NCI-H1105 treated with DMSO at 0.1 percent for 48 hours (cell line): Measurements from ENCODE around the gene TMEM198.

Experiments
- DNase-seq: peaks from one replicate; lab custom pipeline; 2025; lab: John Stamatoyannopoulos, UW

Gene TMEM198

GRCh38 chr2:219562049-219563020 lies 18.5 kb downstream of the TMEM198 start:
- no peak for DNase-seq

DNA sequence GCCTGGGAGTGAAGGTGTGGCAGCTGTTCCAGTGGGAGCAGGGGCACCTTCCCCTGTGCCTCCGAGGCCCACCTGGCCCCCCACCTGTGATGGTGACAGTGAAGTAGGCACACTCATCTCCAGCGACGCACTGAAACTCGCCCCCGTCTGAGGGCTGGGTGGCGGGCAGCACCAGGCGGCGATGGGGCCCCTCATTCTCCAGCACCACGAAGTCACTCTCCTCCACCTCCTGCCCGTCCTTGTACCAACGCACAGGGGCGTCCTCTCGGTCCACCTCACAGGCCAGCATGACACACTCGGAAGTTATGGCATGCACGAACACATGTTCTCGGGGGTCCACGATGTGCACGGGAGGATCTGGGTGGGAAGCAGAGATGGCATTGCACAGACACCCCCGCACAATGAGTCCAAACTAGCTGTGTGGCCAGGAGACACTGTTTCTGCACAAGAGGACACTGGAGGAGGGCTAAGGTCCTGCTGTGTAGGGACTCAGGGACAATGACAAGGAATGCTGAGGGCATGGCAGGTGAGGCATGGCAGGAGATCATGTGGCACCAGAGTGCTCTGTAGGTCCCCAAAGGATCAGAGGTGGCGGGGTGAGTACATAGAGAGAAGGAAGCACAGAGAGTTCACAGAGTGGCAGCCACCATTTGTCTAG lies 19.6 kb downstream of the TMEM198 start:
- no peak for DNase-seq

GRCh38 chr2:219565130-219566080 lies 21.6 kb downstream of the TMEM198 start:
- no peak for DNase-seq

GRCh38 chr2:219566640-219567039 lies 22.8 kb downstream of the TMEM198 start:
- DNase-seq, result no peak

- DNase-seq, result no peak
Observed at GRCh38 chr2:219567131-219567530, 23.3 kb downstream of the TMEM198 start.

DNA sequence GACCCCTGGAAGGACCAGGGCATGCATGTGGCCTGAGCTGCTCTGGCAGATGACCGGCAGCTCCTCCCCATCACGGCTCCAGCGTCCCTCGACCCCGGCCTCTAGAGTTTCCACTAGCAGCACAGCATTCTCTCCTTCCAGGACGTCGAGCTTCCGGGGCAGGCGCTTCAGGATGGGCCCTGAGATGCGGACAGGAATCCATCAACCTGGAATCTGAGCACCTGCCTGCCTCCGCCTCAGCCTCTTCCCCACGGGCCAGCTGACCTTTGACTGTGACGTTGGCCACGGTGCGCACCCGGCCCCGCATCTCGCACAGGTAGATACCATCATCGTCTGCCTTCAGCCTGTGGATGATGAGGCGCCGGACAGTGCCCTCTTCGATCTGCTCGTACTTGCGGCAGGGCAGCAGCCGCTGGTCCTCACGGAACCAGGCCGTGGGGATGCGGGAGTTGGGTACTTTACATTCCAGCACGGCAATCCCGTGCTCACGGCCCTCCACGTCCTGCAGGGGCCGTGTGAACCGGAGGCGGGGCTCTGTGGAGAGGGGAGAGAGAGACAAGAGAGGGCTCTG lies 24.0 kb downstream of the TMEM198 start:
- no peak for DNase-seq

- DNase-seq, result no peak
Observed at GRCh38 chr2:219569041-219569440, 25.2 kb downstream of the TMEM198 start.

GRCh38 chr2:219569635-219570034 lies 25.8 kb downstream of the TMEM198 start:
- no peak for DNase-seq

GRCh38 chr2:219570194-219570923 lies 26.5 kb downstream of the TMEM198 start:
- peak; percentile 10 for DNase-seq

DNA sequence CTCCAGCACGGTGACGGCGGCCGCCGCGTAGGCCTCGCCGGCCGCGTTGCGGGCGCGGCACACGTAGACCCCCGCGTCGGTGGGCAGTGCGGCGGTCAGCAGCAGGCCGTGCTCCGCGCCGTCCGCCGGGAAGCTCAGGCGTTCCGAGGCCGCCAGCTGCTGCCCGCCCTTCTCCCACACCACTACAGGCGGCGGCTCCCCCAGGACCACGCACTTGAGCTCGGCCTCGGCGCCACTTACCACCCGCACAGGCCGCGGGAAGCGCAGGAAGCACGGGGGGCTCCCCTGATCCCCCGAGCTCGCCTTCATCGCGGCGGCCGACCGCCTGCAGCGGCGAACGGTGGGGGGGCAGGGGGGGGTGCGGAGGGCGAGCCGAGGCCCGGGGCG lies 27.1 kb downstream of the TMEM198 start:
- DNase-seq, result peak; percentile 6

GRCh38 chr2:219571311-219572236 lies 27.7 kb downstream of the TMEM198 start, which contains the start of gene OBSL1:
OBSL1 (minus strand) TSS chr2:219571539; CDS start chr2:219571232, 307 bp downstream.
- DNase-seq, result peak; percentile 87

- no peak for DNase-seq
Observed at GRCh38 chr2:219572237-219573001, 28.6 kb downstream of the TMEM198 start, which contains the start of gene INHA. INHA (plus strand) TSS chr2:219572310; CDS start chr2:219572375, 65 bp downstream.

DNA sequence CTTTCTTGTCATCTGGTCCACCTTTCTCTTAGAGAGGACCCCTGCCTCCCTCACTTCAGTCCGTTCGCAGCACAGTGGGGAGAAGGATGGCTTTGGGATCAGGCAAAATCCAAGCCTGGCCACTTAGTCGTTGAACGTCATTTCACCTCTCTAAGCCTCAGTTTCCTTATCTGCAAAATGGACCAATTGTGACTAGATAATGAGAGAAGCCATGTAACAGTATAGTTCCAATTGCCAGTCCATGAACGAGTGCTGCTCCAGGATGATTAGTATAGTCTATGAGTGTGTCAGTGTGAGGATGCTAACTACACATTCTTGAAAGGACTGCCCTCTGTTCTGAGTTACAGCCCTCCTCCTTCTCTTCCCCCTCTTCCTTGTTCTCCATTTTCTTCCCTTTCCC lies 29.3 kb downstream of the TMEM198 start:
- DNase-seq, result peak; percentile 79

DNA sequence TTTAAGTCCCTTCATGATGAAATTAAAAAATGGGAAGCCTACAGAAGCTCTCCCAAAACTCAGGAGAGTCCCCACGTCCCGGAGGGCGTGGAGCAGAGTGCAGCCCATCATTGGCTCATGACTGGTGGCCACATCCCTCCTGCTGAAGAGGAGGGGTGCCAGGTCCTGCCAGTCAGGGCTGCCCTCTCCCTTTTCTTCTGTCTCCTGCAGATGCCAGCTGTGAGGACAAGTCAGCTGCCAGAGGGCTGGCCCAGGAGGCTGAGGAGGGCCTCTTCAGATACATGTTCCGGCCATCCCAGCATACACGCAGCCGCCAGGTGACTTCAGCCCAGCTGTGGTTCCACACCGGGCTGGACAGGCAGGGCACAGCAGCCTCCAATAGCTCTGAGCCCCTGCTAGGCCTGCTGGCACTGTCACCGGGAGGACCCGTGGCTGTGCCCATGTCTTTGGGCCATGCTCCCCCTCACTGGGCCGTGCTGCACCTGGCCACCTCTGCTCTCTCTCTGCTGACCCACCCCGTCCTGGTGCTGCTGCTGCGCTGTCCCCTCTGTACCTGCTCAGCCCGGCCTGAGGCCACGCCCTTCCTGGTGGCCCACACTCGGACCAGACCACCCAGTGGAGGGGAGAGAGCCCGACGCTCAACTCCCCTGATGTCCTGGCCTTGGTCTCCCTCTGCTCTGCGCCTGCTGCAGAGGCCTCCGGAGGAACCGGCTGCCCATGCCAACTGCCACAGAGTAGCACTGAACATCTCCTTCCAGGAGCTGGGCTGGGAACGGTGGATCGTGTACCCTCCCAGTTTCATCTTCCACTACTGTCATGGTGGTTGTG lies 30.9 kb downstream of the TMEM198 start:
- DNase-seq, result no peak

- DNase-seq, result no peak
Observed at GRCh38 chr2:219575566-219576504, 32.0 kb downstream of the TMEM198 start.

GRCh38 chr2:219576505-219577388 lies 32.9 kb downstream of the TMEM198 start:
- peak; percentile 21 for DNase-seq
